Neuronal stem cell (in vitro differentiated cells): ENCODE measurements around the gene GMPR.
"Not testable (repeated sequence)": the region's sequence is repeated elsewhere in the genome, so short reads cannot be mapped to it uniquely, and the experiment has no call there.

Source experiments
- DNase-seq: peaks from one replicate; pipeline ENCODE4 v3.0.0-alpha.2; 2013; ENCODE audit warnings: low spot score
- H2AFZ ChIP-seq: one replicate; pipeline ENCODE4 v1.6.1; 2013; ENCODE audit warnings: mild to moderate bottlenecking, low read length, inconsistent platforms
- H2AK5ac ChIP-seq: 2 replicates; pipeline ENCODE4 v1.6.1; 2013; ENCODE audit warnings: low read depth, mild to moderate bottlenecking, inconsistent platforms, low read length, moderate library complexity, mixed read lengths
- H2BK120ac ChIP-seq: 2 replicates; pipeline ENCODE4 v1.6.1; 2013; ENCODE audit warnings: low read depth, mild to moderate bottlenecking, inconsistent platforms, low read length, moderate library complexity, mixed read lengths
- H2BK12ac ChIP-seq: one replicate; pipeline ENCODE4 v1.6.1; 2013; ENCODE audit warnings: low read length, inconsistent platforms
- H2BK15ac ChIP-seq: 2 replicates; pipeline ENCODE4 v1.6.1; 2013; ENCODE audit warnings: mild to moderate bottlenecking, low read length, inconsistent platforms, mixed read lengths
- H2BK5ac ChIP-seq: one replicate; pipeline ENCODE4 v1.6.1; 2013; ENCODE audit warnings: inconsistent platforms, mild to moderate bottlenecking, low read length, moderate library complexity
- H3K14ac ChIP-seq: one replicate; pipeline ENCODE4 v1.6.1; 2013; ENCODE audit warnings: low read length, inconsistent platforms
- H3K18ac ChIP-seq: 2 replicates; pipeline ENCODE4 v1.6.1; 2013; ENCODE audit warnings: low read length, inconsistent platforms
- H3K23ac ChIP-seq: 2 replicates; pipeline ENCODE4 v1.6.1; 2013; ENCODE audit warnings: low read depth, mild to moderate bottlenecking, mixed read lengths, low read length, inconsistent platforms; ENCODE audit not compliant: poor library complexity
- H3K27ac ChIP-seq: replicated peaks from 3 replicates; pipeline ENCODE4 v1.5.1; 2013; ENCODE audit warnings: low read length, inconsistent platforms
- H3K27me3 ChIP-seq, 3 experiments: 2 replicates each; pipeline ENCODE4 v1.6.1; 2013; ENCODE audit warnings: low read length in 3 of 3, mild to moderate bottlenecking in 2 of 3, inconsistent platforms in 1 of 3, low read depth in 1 of 3, mixed read lengths in 1 of 3, moderate library complexity in 1 of 3; ENCODE audit not compliant: control insufficient read depth in 3 of 3, insufficient read depth in 3 of 3
- H3K36me3 ChIP-seq, 2 donors: replicated peaks in 1 of 2; 2 replicates each; pipeline ENCODE4 v1.6.1; 2013; ENCODE audit warnings: low read length in 2 of 2; ENCODE audit not compliant: control insufficient read depth in 2 of 2, insufficient read depth in 2 of 2
- H3K4ac ChIP-seq: 2 replicates; pipeline ENCODE4 v1.6.1; 2013; ENCODE audit warnings: inconsistent platforms, mild to moderate bottlenecking, low read length, moderate library complexity
- H3K4me1 ChIP-seq, 2 donors: 1 replicate in 1 of 2; 2 replicates in 1 of 2; pipeline ENCODE4 v1.6.1; 2013; ENCODE audit warnings: low read length in 2 of 2, low read depth in 1 of 2; ENCODE audit not compliant: control insufficient read depth in 2 of 2, insufficient read depth in 1 of 2
- H3K4me2 ChIP-seq: one replicate; pipeline ENCODE4 v1.6.1; 2013; ENCODE audit warnings: mild to moderate bottlenecking, low read length, inconsistent platforms; ENCODE audit not compliant: insufficient read depth, poor library complexity, severe bottlenecking
- H3K4me3 ChIP-seq, 2 donors: 2 replicates each; pipeline ENCODE4 v1.5.1; 2013; ENCODE audit warnings: low read length in 2 of 2, mild to moderate bottlenecking in 2 of 2, inconsistent platforms in 1 of 2, moderate library complexity in 1 of 2
- H3K79me1 ChIP-seq: one replicate; pipeline ENCODE4 v1.6.1; 2013; ENCODE audit warnings: low read depth, mild to moderate bottlenecking, inconsistent platforms, low read length, moderate library complexity
- H3K9ac ChIP-seq: one replicate; pipeline ENCODE4 v1.6.1; 2013; ENCODE audit warnings: mild to moderate bottlenecking, low read depth, low read length, inconsistent platforms; ENCODE audit not compliant: poor library complexity
- H3K9me3 ChIP-seq, 2 donors: replicated peaks in 1 of 2; 2 replicates each; pipeline versions ENCODE3 to v1.6.1; 2013; ENCODE audit warnings: low read length in 2 of 2, mild to moderate bottlenecking in 2 of 2, inconsistent platforms in 1 of 2, low read depth in 1 of 2, mixed read lengths in 1 of 2, moderate library complexity in 1 of 2; ENCODE audit not compliant: control insufficient read depth in 2 of 2, insufficient read depth in 1 of 2
- H4K8ac ChIP-seq: one replicate; pipeline ENCODE4 v1.6.1; 2013; ENCODE audit warnings: low read depth, mild to moderate bottlenecking, inconsistent platforms, low read length, moderate library complexity
- H4K91ac ChIP-seq: one replicate; pipeline ENCODE4 v1.6.1; 2013; ENCODE audit warnings: low read length, low read depth, mild to moderate bottlenecking, inconsistent platforms; ENCODE audit not compliant: poor library complexity
- WGBS, 2 donors: extraction: QIAGEN DNeasy Blood & Tissue Kit; methylation state at CpG; one replicate each; pipeline ENCODE4 v1.1.7; 2013; ENCODE audit warnings: missing lambda C conversion rate in 2 of 2, mixed read lengths in 1 of 2; ENCODE audit not compliant: insufficient read length in 2 of 2, insufficient replicate concordance in 1 of 2; ENCODE audit errors: extremely low coverage in 2 of 2; 5-methylcytosine and 5-hydroxymethylcytosine counted together

GMPR gene

DNA sequence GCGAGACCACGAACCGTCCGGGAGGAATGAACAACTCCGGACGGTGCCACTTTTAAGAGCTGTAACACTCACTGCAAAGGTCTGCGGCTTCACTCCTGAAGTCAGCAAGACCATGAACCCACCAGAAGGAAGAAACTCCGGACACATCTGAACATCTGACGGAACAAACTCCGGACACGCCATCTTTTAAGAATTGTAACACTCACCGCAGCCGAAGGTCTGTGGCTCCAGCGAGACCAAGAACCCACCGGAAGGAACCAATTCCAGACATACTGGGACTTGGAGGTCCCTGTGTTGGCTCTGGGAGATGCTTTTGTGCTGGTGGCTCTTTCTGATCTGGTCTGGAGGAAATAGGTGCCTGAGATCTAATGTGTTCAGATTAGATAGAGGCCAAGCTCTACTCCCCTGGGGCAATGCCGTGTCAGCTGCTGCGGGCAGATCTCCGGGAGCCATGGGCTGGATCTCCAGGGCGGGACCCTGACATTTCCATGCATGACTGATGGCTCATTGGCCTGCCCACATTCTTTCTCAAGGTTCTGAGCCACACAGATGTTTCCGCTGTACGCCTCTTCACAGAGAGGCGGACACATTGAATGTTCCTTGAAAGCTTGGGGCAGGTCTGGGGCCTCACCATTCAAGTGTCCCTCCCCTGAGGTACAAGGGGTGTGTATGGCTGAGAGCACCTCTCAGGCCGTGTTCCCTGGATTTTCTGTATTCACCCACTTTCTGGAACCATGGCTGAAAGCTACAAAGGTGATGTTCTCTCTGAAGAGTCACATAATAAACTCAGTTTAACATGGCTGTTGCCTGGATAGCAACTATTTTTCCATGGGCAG, 29.3 kb downstream of the GMPR start:
- H3K4me1 ChIP-seq = peaks cover 0 to 2% of the 10 kb centered on the region in 2 donors
- H2BK12ac ChIP-seq = no peak overlapping the region
- no peak for DNase-seq
- H3K36me3 ChIP-seq = no peaks in the 10 kb centered on the region
- H2BK120ac ChIP-seq = no peak overlapping the region
- no peaks in the 10 kb centered on the region for H3K79me1 ChIP-seq
- H3K4me3 ChIP-seq = no peak overlapping the region
- no peak overlapping the region for H3K27ac ChIP-seq
- no peak overlapping the region for H2BK5ac ChIP-seq
- H3K4me2 ChIP-seq = no peak overlapping the region
- H3K23ac ChIP-seq = no peak overlapping the region
- peaks cover 0 to 3% (median 0%) of the 10 kb centered on the region in 3 experiments for H3K27me3 ChIP-seq
- no peak overlapping the region for H3K14ac ChIP-seq
- peaks cover 0 to 2% of the 10 kb centered on the region in 2 donors for H3K9me3 ChIP-seq
- H2BK15ac ChIP-seq = no peak overlapping the region
- WGBS, 2 donors = no CpG with 5 or more reads among the region's 23 CpGs
- H3K9ac ChIP-seq = no peak overlapping the region
- peak overlapping the region; percentile 44 for H3K18ac ChIP-seq
- no peak overlapping the region for H3K4ac ChIP-seq
- H4K8ac ChIP-seq = no peak overlapping the region
- H2AK5ac ChIP-seq = no peak overlapping the region
- no peak overlapping the region for H2AFZ ChIP-seq
- no peak overlapping the region for H4K91ac ChIP-seq

DNA sequence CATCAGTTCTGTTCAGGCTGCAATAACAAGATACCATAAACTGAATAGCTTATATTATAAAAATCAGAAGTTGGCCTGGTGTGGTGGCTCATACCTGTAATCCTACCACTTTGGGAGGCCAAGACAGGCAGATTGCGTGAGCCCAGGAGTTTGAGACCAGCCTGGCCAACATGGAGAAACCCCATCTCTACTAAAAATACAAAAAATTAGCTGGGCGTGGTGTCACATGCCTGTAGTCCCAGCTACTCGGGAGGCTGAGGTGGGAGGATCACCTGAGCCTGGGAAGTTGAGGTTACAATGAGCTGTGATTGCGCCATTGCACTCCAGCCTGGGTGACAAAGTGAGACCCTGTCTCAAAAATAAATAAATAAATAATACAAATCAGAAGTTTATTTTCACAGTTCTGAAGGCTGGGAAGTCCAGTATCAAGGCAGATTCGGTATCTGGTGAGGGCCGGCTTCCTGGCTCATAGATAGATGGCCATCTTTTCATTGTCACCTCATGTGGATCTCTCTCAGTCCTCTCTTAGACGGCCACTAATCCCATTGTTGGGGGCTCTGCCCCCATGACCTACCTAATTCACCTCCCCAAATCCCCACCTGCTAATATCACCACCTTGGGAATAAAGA, 31.2 kb downstream of the GMPR start:
- not testable (repeated sequence) for H3K23ac ChIP-seq

DNA sequence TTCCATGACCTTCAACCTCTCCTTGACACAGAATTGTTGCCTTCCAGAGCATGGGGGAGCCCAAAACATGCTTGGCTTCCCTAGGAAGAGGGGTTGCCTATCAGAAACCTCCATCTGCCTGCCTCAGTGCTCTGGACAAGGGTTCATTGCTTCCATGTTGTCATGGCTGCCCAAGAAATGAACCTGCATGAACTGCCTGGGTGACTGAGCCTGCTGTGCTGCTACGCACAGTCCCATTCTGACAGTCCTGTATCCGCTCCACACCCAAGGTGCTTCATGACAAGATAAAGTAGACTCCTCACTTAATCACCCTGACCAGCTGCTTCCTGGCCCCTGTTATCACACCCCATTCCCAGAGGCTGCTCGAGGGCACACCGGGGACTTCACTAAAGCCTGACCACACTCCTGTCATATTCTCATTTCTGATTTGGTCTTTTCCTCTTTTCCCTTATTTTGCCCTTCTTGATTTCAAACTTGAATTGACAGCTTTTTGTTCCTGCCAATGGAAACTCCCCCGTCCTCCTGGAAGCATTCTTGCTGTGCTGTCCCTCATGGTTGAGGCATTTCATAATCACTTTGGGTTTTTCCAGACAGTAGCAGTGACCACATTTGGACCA, 31.9 kb downstream of the GMPR start:
- H2AFZ ChIP-seq = no peak overlapping the region
- no peak for DNase-seq

More for the DNA sequence above, 31.2 kb downstream of the GMPR start:
- DNase-seq, H3K9me3 ChIP-seq, H2AFZ ChIP-seq, H2BK15ac ChIP-seq, H3K4me2 ChIP-seq, H2BK120ac ChIP-seq, H3K36me3 ChIP-seq, H2BK5ac ChIP-seq, H2AK5ac ChIP-seq, H3K4me3 ChIP-seq, H3K9ac ChIP-seq, H3K14ac ChIP-seq, H4K8ac ChIP-seq, H3K79me1 ChIP-seq, H3K27ac ChIP-seq, H2BK12ac ChIP-seq, H3K4me1 ChIP-seq, H3K27me3 ChIP-seq, H3K18ac ChIP-seq, H3K4ac ChIP-seq, H4K91ac ChIP-seq: not testable (repeated sequence)
- WGBS, 2 donors = no CpG with 5 or more reads among the region's 7 CpGs

DNA sequence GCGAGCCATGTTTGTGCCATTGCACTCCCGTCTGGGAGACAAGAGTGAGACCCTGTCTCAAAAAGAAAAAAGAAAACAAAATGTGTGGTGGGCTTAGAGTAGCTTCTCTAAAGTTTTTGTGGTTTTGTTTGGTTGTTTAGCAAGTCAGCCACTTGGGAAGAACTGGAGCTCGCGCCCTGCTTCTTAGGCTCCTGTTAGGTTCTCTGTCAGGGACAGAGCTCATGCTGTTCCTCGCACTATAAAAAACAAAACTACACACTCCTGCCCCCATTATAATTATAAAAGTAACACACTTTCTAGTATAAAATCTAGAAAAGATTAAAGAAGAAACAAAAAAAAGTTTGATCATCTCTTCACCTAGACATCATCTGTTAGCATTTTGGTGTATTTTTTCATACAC, 33.0 kb downstream of the GMPR start:
- no peak overlapping the region for H3K4ac ChIP-seq
- H3K36me3 ChIP-seq = no peaks in the 10 kb centered on the region
- no peak overlapping the region for H3K4me3 ChIP-seq
- H3K4me2 ChIP-seq = no peak overlapping the region
- H2BK5ac ChIP-seq = no peak overlapping the region
- H3K9ac ChIP-seq = no peak overlapping the region
- no peak overlapping the region for H3K27ac ChIP-seq
- H3K18ac ChIP-seq = no peak overlapping the region
- H2AK5ac ChIP-seq = no peak overlapping the region
- no peak for DNase-seq
- H3K79me1 ChIP-seq = no peaks in the 10 kb centered on the region
- no peak overlapping the region for H4K8ac ChIP-seq
- no peak overlapping the region for H3K23ac ChIP-seq
- H2BK12ac ChIP-seq = no peak overlapping the region
- no peaks in the 10 kb centered on the region for H3K9me3 ChIP-seq
- no CpG with 5 or more reads among the region's 5 CpGs for WGBS, 2 donors
- no peak overlapping the region for H3K14ac ChIP-seq
- no peak overlapping the region for H2BK120ac ChIP-seq
- peaks cover 0 to 3% of the 10 kb centered on the region in 2 donors for H3K4me1 ChIP-seq
- peaks cover 0 to 3% (median 0%) of the 10 kb centered on the region in 3 experiments for H3K27me3 ChIP-seq
- H2BK15ac ChIP-seq = no peak overlapping the region
- no peak overlapping the region for H4K91ac ChIP-seq
- H2AFZ ChIP-seq = no peak overlapping the region

More for the DNA sequence above, 31.9 kb downstream of the GMPR start:
- Histone ChIP-seq H3K9me3 (peaks cover 0 to 2% of the 10 kb centered on the region in 2 donors), H4K8ac (no peak overlapping the region), H3K4me3 (no peak overlapping the region), H2BK15ac (peak overlapping the region; percentile 72), H3K79me1 (no peaks in the 10 kb centered on the region), H2BK5ac (peak overlapping the region; percentile 21), H4K91ac (no peak overlapping the region), H3K27ac (no peak overlapping the region), H3K14ac (no peak overlapping the region), H2AK5ac (peak overlapping the region; percentile 17), H3K27me3 (peaks cover 0 to 3% (median 0%) of the 10 kb centered on the region in 3 experiments), H3K23ac (no peak overlapping the region), H3K9ac (no peak overlapping the region), H3K36me3 (no peaks in the 10 kb centered on the region), H3K18ac (no peak overlapping the region), H2BK120ac (no peak overlapping the region), H3K4ac (no peak overlapping the region), H2BK12ac (no peak overlapping the region), H3K4me2 (no peak overlapping the region), H3K4me1 (peaks cover 0 to 2% of the 10 kb centered on the region in 2 donors)
- WGBS, 2 donors = no CpG with 5 or more reads among the region's 5 CpGs
